Naive thymus-derived CD4-positive, alpha-beta T cell (primary cell): Measurements from ENCODE around the gene ACTA2. TPM values are rescaled to one million over a fixed set of nuclear protein-coding genes. Genes with fewer than 3 reads are reported as not detected.
A peak's percentile ranks its signal among the peaks of the same experiment; 100 is the strongest.

Experiments used
- ATAC-seq: fragments of 150-1000 bp; cut with Tn5 transposase; 2 replicates; pipeline ENCODE4 v1.10.0; 2021; ENCODE audit warnings: mild to moderate bottlenecking, moderate library complexity
- CTCF ChIA-PET: fragments of 350-600 bp; sonication (Branson Sonifier 250); formaldehyde crosslinking; loops from one replicate; lab custom pipeline; 2021; ENCODE audit warnings: antibody characterized with exemption; lab: Charles Lee
- POLR2A ChIA-PET: fragments of 350-600 bp; sonication (Branson Sonifier 250); formaldehyde crosslinking; loops from one replicate; lab custom pipeline; 2021; ENCODE audit warnings: antibody characterized with exemption, inconsistent platforms; lab: Charles Lee
- DNase-seq, 9 donors: peaks; one replicate each; pipeline versions ENCODE4 v3.0.0 to v3.0.0-alpha.2; 2020 to 2022; ENCODE audit warnings: mixed read lengths in 1 of 9
- H3K27ac ChIP-seq: one replicate; pipeline ENCODE4 v1.7.0; 2013; ENCODE audit warnings: mild to moderate bottlenecking, low read depth, low read length, moderate library complexity
- H3K27me3 ChIP-seq, 2 donors: one replicate each; pipeline ENCODE4 v1.7.0; 2013; ENCODE audit warnings: low read length in 2 of 2, mild to moderate bottlenecking in 2 of 2, moderate library complexity in 2 of 2; ENCODE audit not compliant: control insufficient read depth in 2 of 2, insufficient read depth in 2 of 2
- H3K36me3 ChIP-seq, 3 experiments: 1 replicate in 2 of 3; 2 replicates in 1 of 3; pipeline ENCODE4 v1.7.0; 2013; ENCODE audit warnings: low read length in 3 of 3, mild to moderate bottlenecking in 3 of 3, moderate library complexity in 1 of 3; ENCODE audit not compliant: insufficient read depth in 3 of 3, control insufficient read depth in 2 of 3
- H3K4me1 ChIP-seq, 2 donors: one replicate each; pipeline ENCODE4 v1.7.0; 2013; ENCODE audit warnings: low read length in 2 of 2, mild to moderate bottlenecking in 2 of 2, moderate library complexity in 1 of 2; ENCODE audit not compliant: control insufficient read depth in 2 of 2, insufficient read depth in 2 of 2
- H3K4me3 ChIP-seq: 2 replicates; pipeline ENCODE4 v1.7.0; 2013; ENCODE audit warnings: mild to moderate bottlenecking, low read length
- H3K9me3 ChIP-seq, 3 experiments: 1 replicate in 2 of 3; 2 replicates in 1 of 3; pipeline ENCODE4 v1.7.0; 2013; ENCODE audit warnings: low read length in 3 of 3; ENCODE audit not compliant: control insufficient read depth in 2 of 3
- H3K27ac Mint-ChIP-seq, 9 donors: one replicate each; pipeline ENCODE4 v1.8.0; 2020 to 2022; ENCODE audit warnings: mixed read lengths in 9 of 9, mild to moderate bottlenecking in 8 of 9, moderate library complexity in 5 of 9, inconsistent platforms in 2 of 9
- H3K27me3 Mint-ChIP-seq, 5 donors: one replicate each; pipeline ENCODE4 v1.8.0; 2021 to 2022; ENCODE audit warnings: mixed read lengths in 5 of 5, mild to moderate bottlenecking in 1 of 5
- H3K36me3 Mint-ChIP-seq, 5 donors: one replicate each; pipeline ENCODE4 v1.8.0; 2020 to 2022; ENCODE audit warnings: mixed read lengths in 5 of 5, mild to moderate bottlenecking in 3 of 5, inconsistent platforms in 1 of 5
- H3K4me1 Mint-ChIP-seq, 7 donors: one replicate each; pipeline ENCODE4 v1.8.0; 2020 to 2022; ENCODE audit warnings: mixed read lengths in 7 of 7, mild to moderate bottlenecking in 3 of 7, inconsistent platforms in 1 of 7
- H3K4me3 Mint-ChIP-seq, 10 donors: one replicate each; pipeline ENCODE4 v1.8.0; 2020 to 2022; ENCODE audit warnings: mild to moderate bottlenecking in 10 of 10, mixed read lengths in 10 of 10, moderate library complexity in 6 of 10, inconsistent platforms in 2 of 10
- H3K9me3 Mint-ChIP-seq, 11 donors: one replicate each; pipeline ENCODE4 v1.8.0; 2020 to 2022; ENCODE audit warnings: mixed read lengths in 11 of 11, mild to moderate bottlenecking in 4 of 11, inconsistent platforms in 1 of 11, moderate library complexity in 1 of 11
- intact Hi-C, 2 donors: fragments of 100-400 bp; cut with micrococcal nuclease; formaldehyde crosslinking; loops; one replicate each; pipeline ENCODE4 v1.15.1; 2023
- polyA plus RNA-seq, 2 donors: library from polyadenylated mRNA; unstranded; fragments of 300-500 nt; fragmentation: Illumina TruSeq; gene quantifications; one replicate each; pipeline ENCODE4 v1.2.3, GENCODE V29; 2021
- total RNA-seq, 6 experiments: library from RNA in 5 of 6; stranded (reverse) in 5 of 6; gene quantifications; 1 replicate in 5 of 6; 2 replicates in 1 of 6; pipeline ENCODE4 v1.2.3 and lab custom pipeline; 2021 to 2026

ACTA2 gene
- total and polyA plus RNA-seq, 7 experiments from 2014 or later = 0.56 to 12.0 (median 1.3) TPM

- POLR2A ChIA-PET = no interaction called here
These were observed 5.5 kb downstream of the ACTA2 start for GRCh38 chr10:88946965-88947590.

GRCh38 chr10:88946200-88946599 lies 6.4 kb downstream of the ACTA2 start:
- peaks cover 0 to 3% (median 0%) of the 10 kb centered on the region in 5 donors for H3K27me3 Mint-ChIP-seq
- no peak overlapping the region for H3K4me3 ChIP-seq
- H3K4me1 Mint-ChIP-seq = peaks cover 0 to 19% (median 7%) of the 10 kb centered on the region in 7 donors
- DNase-seq (no peak), ATAC-seq (no peak)
- no peak overlapping the region for H3K27ac ChIP-seq
- H3K9me3 ChIP-seq = no peaks in the 10 kb centered on the region
- no peak overlapping the region for H3K4me3 Mint-ChIP-seq
- H3K9me3 Mint-ChIP-seq = no peaks in the 10 kb centered on the region
- H3K27me3 ChIP-seq = no peaks in the 10 kb centered on the region
- intact Hi-C loops = no loop called here
- H3K36me3 Mint-ChIP-seq = peaks cover 0 to 21% (median 3%) of the 10 kb centered on the region in 5 donors
- no peak overlapping the region for H3K27ac Mint-ChIP-seq
- no peaks in the 10 kb centered on the region for H3K4me1 ChIP-seq
- CTCF ChIA-PET = interaction anchor here (1.1 to 3.7 kb wide), 2 partner anchors 13 to 270 kb away, joined by 4 to 23 read pairs; no protein-coding TSS in a partner anchor
- no peaks in the 10 kb centered on the region for H3K36me3 ChIP-seq
- POLR2A ChIA-PET = interaction anchor here (0.8 kb wide), 1 partner anchor 28 kb away, joined by 3 read pairs; no protein-coding TSS in a partner anchor

More at GRCh38 chr10:88946965-88947590, 5.5 kb downstream of the ACTA2 start:
- Mint-ChIP-seq H3K36me3 (peaks cover 0 to 22% (median 5%) of the 10 kb centered on the region in 5 donors), H3K4me3 (no peak overlapping the region), H3K27me3 (peaks cover 0 to 3% (median 0%) of the 10 kb centered on the region in 5 donors), H3K27ac (no peak overlapping the region), H3K9me3 (no peaks in the 10 kb centered on the region), H3K4me1 (peaks cover 0 to 20% (median 5%) of the 10 kb centered on the region in 7 donors)
- intact Hi-C loops = no loop called here
- CTCF ChIA-PET = interaction anchor here (2.5 kb wide), 1 partner anchor 13 kb away, joined by 7 read pairs; no protein-coding TSS in a partner anchor
- no peaks in the 10 kb centered on the region for H3K36me3 ChIP-seq
- H3K9me3 ChIP-seq = no peaks in the 10 kb centered on the region
- DNase-seq (no peak), ATAC-seq (no peak)
- H3K27ac ChIP-seq = no peak overlapping the region
- H3K4me1 ChIP-seq = no peaks in the 10 kb centered on the region
- no peaks in the 10 kb centered on the region for H3K27me3 ChIP-seq
- H3K4me3 ChIP-seq = no peak overlapping the region

GRCh38 chr10:88944813-88945212 lies 7.8 kb downstream of the ACTA2 start:
- intact Hi-C loops = no loop called here
- Histone ChIP-seq H3K27ac (no peak overlapping the region), H3K36me3 (peaks cover 0 to 8% (median 0%) of the 10 kb centered on the region in 3 experiments), H3K9me3 (no peaks in the 10 kb centered on the region), H3K27me3 (no peaks in the 10 kb centered on the region), H3K4me1 (no peaks in the 10 kb centered on the region), H3K4me3 (no peak overlapping the region)
- peaks cover 0 to 19% (median 7%) of the 10 kb centered on the region in 7 donors for H3K4me1 Mint-ChIP-seq
- CTCF ChIA-PET = interaction anchor here (1.1 to 3.7 kb wide), 2 partner anchors 11 to 85 kb away, joined by 3 to 23 read pairs; no protein-coding TSS in a partner anchor
- DNase-seq (no peak), ATAC-seq (no peak)
- H3K9me3 Mint-ChIP-seq = no peaks in the 10 kb centered on the region
- peak overlapping the region in 1 of 9 donors; percentile 62 for H3K27ac Mint-ChIP-seq
- H3K4me3 Mint-ChIP-seq = no peak overlapping the region
- H3K36me3 Mint-ChIP-seq = peaks cover 0 to 17% (median 3%) of the 10 kb centered on the region in 5 donors
- H3K27me3 Mint-ChIP-seq = peaks cover 0 to 3% (median 0%) of the 10 kb centered on the region in 5 donors
- POLR2A ChIA-PET = interaction anchor here (0.8 kb wide), 1 partner anchor 307 kb away, joined by 3 read pairs; the partner anchor contains the start of gene LIPA

GRCh38 chr10:88943778-88944177 lies 8.8 kb downstream of the ACTA2 start:
- no peak overlapping the region for H3K27ac Mint-ChIP-seq
- H3K4me1 ChIP-seq = no peaks in the 10 kb centered on the region
- no peaks in the 10 kb centered on the region for H3K27me3 ChIP-seq
- H3K4me3 ChIP-seq = no peak overlapping the region
- no peaks in the 10 kb centered on the region for H3K9me3 Mint-ChIP-seq
- H3K36me3 ChIP-seq = peaks cover 0 to 8% (median 0%) of the 10 kb centered on the region in 3 experiments
- ChIA-PET POLR2A (no interaction called here), CTCF (interaction anchor here (1.0 to 3.7 kb wide), 3 partner anchors 10 to 109 kb away, joined by 3 to 23 read pairs (median 5); no protein-coding TSS in a partner anchor)
- H3K4me3 Mint-ChIP-seq = no peak overlapping the region
- H3K4me1 Mint-ChIP-seq = peaks cover 0 to 19% (median 7%) of the 10 kb centered on the region in 7 donors
- no peak overlapping the region for H3K27ac ChIP-seq
- intact Hi-C loops = no loop called here
- H3K27me3 Mint-ChIP-seq = peaks cover 0 to 3% (median 0%) of the 10 kb centered on the region in 5 donors
- H3K9me3 ChIP-seq = no peaks in the 10 kb centered on the region
- DNase-seq (no peak), ATAC-seq (no peak)
- H3K36me3 Mint-ChIP-seq = peaks cover 0 to 20% (median under 1%) of the 10 kb centered on the region in 5 donors

GRCh38 chr10:88941026-88941425 lies 11.5 kb downstream of the ACTA2 start:
- Histone ChIP-seq H3K4me3 (no peak overlapping the region), H3K4me1 (no peaks in the 10 kb centered on the region), H3K27me3 (no peaks in the 10 kb centered on the region), H3K36me3 (peaks cover 0 to 8% (median 0%) of the 10 kb centered on the region in 3 experiments), H3K9me3 (no peaks in the 10 kb centered on the region), H3K27ac (no peak overlapping the region)
- intact Hi-C loops = no loop called here
- POLR2A ChIA-PET = no interaction called here
- ATAC-seq (no peak), DNase-seq (no peak)
- Mint-ChIP-seq H3K27ac (peak overlapping the region in 2 of 9 donors; percentile 3 to 42), H3K4me3 (no peak overlapping the region), H3K9me3 (no peaks in the 10 kb centered on the region), H3K36me3 (peaks cover 0 to 21% (median 8%) of the 10 kb centered on the region in 5 donors), H3K4me1 (peaks cover 0 to 22% (median 7%) of the 10 kb centered on the region in 7 donors), H3K27me3 (no peaks in the 10 kb centered on the region)
- CTCF ChIA-PET = interaction anchor here (1.0 to 1.5 kb wide), 3 partner anchors 8 to 105 kb away, joined by 3 read pairs; no protein-coding TSS in a partner anchor

- H3K9me3 ChIP-seq = no peaks in the 10 kb centered on the region
- CTCF ChIA-PET = interaction anchor here (1.1 kb wide), 1 partner anchor 279 kb away, joined by 5 read pairs; no protein-coding TSS in a partner anchor
- Mint-ChIP-seq H3K27me3 (no peaks in the 10 kb centered on the region), H3K4me3 (no peak overlapping the region), H3K4me1 (peaks cover 10 to 20% (median 12%) of the 10 kb centered on the region in 7 donors), H3K27ac (no peak overlapping the region), H3K9me3 (no peaks in the 10 kb centered on the region), H3K36me3 (peaks cover 0 to 27% (median 8%) of the 10 kb centered on the region in 5 donors)
- no peak overlapping the region for H3K4me3 ChIP-seq
- peaks cover 5 to 10% of the 10 kb centered on the region in 2 donors for H3K4me1 ChIP-seq
- peaks cover 0 to 8% (median 0%) of the 10 kb centered on the region in 3 experiments for H3K36me3 ChIP-seq
- ATAC-seq (no peak), DNase-seq (no peak)
- POLR2A ChIA-PET = no interaction called here
- H3K27ac ChIP-seq = no peak overlapping the region
- intact Hi-C loops = no loop called here
- H3K27me3 ChIP-seq = no peaks in the 10 kb centered on the region
These were observed 13.6 kb downstream of the ACTA2 start for GRCh38 chr10:88938938-88939337.
